Left kidney (tissue), 8 donors: ENCODE data around the gene ZDHHC20. TPM values are rescaled to one million over a fixed set of nuclear protein-coding genes. Genes with fewer than 3 reads are reported as not detected.
A peak's percentile ranks its signal among the peaks of the same experiment; 100 is the strongest.

Source experiments
- DNase-seq: peaks from one replicate; pipeline ENCODE4 v3.0.0-alpha.2; 2013
- long read RNA-seq, 8 donors: transcript quantifications; one replicate each; lab custom pipeline, GENCODE V29; 2026
- polyA plus RNA-seq: library from polyadenylated mRNA; unstranded; fragments of 120-200 nt; gene quantifications from one replicate; pipeline ENCODE4 v1.2.1, GENCODE V29; 2013; ENCODE audit not compliant: insufficient read length

Gene ZDHHC20, protein sequence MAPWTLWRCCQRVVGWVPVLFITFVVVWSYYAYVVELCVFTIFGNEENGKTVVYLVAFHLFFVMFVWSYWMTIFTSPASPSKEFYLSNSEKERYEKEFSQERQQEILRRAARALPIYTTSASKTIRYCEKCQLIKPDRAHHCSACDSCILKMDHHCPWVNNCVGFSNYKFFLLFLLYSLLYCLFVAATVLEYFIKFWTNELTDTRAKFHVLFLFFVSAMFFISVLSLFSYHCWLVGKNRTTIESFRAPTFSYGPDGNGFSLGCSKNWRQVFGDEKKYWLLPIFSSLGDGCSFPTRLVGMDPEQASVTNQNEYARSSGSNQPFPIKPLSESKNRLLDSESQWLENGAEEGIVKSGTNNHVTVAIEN
- 101 TPM for polyA plus RNA-seq
- long read RNA-seq, donor 1, full-length matches to known transcripts = 4 of 4 reads
- long read RNA-seq, donor 1, partial matches to known transcripts = 0 of 4 reads
- long read RNA-seq, donor 1, other reads (novel, unspliced or antisense) = 0 of 4 reads
- long read RNA-seq, donor 2, partial matches to known transcripts = 0 of 1 reads
- long read RNA-seq, donor 2, other reads (novel, unspliced or antisense) = 0 of 1 reads
- long read RNA-seq, donor 3, full-length matches to known transcripts = 3 of 3 reads
- long read RNA-seq, donor 3, partial matches to known transcripts = 0 of 3 reads
- long read RNA-seq, donor 3, other reads (novel, unspliced or antisense) = 0 of 3 reads
- long read RNA-seq, donor 4 = 0 reads
- long read RNA-seq, donor 5, full-length matches to known transcripts = 4 of 4 reads
- long read RNA-seq, donor 5, partial matches to known transcripts = 0 of 4 reads
- long read RNA-seq, donor 5, other reads (novel, unspliced or antisense) = 0 of 4 reads
- long read RNA-seq, donor 6, full-length matches to known transcripts = 2 of 7 reads
- long read RNA-seq, donor 6, partial matches to known transcripts = 5 of 7 reads
- long read RNA-seq, donor 6, other reads (novel, unspliced or antisense) = 0 of 7 reads
- long read RNA-seq, donor 7, partial matches to known transcripts = 0 of 3 reads
- long read RNA-seq, donor 7, other reads (novel, unspliced or antisense) = 0 of 3 reads
- long read RNA-seq, donor 8 = 0 reads

DNA sequence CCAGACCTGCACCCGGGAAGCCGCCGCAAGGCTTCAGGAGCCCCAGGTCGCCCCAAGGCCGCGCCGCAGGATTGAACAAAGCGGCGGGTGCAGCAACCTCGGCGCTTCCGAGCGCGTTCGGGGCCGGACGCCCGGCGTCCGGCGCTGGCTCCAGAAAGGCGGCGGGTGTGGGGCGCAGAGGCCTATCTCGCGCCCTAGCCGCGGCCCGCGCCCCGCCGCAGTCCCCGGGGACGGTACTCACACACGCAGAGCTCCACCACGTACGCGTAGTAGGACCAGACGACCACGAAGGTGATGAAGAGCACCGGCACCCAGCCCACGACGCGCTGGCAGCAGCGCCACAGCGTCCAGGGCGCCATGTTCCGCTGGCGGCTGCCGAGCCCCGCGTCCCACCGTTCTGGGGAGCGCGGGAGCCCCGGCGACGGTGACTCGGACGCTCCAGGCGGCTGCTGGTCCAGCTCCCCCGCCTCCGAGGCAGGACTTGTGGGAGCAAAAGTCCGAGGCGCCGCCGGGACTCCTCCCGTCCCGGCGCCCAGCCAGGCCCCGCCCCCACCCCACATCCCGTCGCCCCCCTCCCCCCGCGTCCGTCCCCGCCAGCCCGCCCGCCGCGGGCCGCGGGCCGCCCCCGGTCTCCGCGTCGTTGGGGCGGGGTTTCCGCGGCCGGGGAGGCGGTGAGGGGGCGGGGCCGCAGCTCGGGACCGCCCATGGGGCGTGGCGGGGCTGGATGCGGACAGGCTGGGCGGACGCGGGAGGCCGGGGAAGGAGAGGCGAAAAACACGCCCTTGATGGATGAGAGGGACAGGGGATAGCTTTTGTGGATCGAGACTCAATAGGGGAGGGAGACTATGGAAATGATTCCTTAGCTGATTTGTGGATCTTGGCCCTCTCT lies at the start of gene ZDHHC20:
TSS of gene ZDHHC20 (minus strand) at position 491 of the 889 bp plus-strand sequence. CDS start at position 359, 132 bp downstream.
- DNase-seq = peak; percentile 81

DNA sequence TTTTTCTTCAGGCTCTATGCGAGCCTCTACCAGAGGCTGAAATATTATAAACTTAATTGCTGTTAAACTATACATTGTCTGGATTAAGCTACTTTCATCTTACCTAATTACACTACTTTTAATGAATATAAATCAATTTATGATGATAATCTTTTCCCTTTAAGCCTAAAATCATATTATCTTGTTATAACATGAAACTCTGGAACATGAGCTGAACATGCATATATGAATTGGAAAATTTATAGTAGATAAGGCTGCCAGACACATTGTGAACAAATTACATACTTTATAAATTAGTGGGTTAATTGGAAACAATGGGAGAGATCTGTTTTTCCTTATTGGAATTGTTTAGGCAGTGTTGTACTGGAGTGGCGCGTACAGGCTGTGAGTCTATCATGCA lies 45.3 kb upstream of the ZDHHC20 start:
- DNase-seq = no peak

DNA sequence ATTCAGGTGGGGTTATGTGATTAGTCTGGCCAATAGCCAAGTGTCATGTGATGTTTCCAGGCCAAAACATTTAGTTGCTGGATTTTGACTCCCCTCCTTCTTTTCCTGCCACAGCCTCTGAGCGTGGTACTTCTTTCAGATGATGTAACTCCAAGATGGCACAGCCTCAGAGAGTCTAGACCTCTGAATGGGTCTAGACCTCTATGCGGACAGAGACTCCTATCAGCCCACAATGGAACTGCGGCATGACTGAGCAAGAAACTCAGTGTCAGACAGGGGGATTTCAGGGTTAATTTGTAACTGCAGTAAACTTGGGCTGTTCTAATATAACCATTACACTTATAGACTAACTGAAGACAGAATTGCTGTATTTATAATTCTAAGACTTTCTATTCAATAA lies 42.6 kb upstream of the ZDHHC20 start:
- no peak for DNase-seq

DNA sequence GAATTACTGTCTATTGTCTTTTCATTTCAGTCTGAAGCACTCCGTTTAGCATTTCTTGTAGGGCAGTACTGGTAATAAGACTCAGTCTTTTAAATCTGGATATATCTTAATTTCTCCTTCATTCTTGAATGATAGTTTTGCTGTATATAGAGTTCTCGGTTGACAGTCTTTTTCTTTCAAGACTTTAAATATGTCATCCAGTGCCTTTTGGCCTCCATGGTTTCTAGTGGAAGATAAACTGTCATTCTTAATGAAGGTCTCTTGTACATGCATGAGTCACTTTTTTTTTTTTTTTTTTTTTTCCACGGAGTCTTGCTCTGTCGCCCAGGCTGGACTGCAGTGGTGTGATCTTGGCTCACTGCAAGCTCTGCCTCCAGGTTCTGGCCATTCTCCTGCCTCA lies 27.2 kb upstream of the ZDHHC20 start:
- DNase-seq = no peak

DNA sequence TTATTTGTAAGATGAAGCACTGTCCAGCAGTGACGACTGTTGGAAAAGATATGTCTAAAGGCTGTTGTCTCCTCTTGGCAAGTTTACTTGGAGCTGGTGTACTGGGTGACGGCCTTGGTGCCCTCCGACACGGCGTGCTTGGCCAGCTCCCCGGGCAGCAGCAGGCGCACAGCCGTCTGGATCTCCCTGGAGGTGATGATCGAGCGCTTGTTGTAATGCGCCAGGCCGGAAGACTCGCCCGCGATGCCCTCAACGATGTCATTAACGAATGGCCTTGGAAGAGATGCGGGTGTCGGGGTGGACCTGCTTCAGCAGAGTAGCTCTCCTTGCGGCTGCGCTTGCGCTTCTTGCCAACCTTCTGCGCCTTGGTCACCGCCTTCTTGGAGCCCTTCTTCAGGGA lies 24.6 kb upstream of the ZDHHC20 start:
- no peak for DNase-seq

DNA sequence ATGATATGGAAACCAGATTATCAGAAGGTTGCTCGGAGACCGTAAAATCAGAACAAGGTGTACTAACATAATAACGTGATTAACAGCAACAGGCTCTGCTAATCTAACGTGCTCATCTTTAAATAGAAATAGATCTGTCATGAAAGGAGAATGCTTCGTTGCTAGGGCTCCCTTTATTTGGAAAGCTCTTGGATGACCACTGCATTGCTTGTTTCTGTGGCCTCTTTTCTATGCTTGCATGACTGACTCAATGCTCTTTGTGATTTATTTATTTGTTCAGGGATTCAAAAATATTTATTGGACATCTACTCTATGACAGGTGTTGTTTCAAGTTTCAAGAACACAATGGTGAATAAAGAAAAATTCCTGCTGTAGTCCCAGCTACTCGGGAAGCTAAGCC lies 22.3 kb upstream of the ZDHHC20 start:
- DNase-seq = no peak

DNA sequence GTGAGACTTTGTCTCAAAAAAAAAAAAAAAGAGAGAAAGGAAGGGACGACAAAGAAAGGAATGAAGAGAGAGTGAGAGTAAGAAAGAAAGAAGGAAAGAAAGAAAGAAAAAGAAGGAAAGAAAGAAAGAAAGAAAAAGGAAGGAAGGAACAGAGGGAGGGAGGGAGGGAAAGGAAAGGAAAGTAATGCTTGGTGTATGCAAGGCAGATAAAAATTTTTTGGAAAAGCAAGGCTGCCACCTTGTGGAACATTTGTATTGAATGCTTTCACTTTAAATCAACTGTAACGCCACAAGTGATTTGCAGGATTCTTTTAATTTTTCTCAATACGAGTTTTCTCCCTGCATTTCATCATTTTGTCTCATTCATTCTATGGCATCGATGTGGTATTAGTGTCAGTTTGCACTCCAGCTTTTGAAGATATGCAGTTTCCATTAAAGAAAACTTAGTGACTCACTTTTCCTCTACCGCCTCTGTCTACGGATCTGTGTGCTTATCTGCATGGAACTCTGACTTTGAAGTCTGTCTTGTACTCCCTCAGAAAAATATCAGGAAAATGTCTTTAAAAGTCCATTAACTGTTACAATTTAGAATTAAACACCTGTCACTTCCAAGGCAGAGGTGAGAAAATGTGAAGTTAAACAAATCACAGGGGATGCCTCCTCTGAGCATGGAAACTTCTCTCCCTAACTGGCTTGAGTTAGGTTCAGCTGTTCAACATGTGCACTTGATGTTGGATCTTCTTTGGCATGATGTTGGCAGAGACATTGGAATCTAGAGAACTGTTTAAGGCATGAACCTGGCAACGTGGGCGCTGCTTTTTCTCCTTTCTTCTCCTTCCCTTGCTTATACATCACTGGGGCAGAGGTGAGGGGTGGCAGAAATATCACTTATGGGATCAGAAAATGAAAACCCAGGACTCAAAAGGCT lies 20.0 kb upstream of the ZDHHC20 start:
- DNase-seq = peak; percentile 83

DNA sequence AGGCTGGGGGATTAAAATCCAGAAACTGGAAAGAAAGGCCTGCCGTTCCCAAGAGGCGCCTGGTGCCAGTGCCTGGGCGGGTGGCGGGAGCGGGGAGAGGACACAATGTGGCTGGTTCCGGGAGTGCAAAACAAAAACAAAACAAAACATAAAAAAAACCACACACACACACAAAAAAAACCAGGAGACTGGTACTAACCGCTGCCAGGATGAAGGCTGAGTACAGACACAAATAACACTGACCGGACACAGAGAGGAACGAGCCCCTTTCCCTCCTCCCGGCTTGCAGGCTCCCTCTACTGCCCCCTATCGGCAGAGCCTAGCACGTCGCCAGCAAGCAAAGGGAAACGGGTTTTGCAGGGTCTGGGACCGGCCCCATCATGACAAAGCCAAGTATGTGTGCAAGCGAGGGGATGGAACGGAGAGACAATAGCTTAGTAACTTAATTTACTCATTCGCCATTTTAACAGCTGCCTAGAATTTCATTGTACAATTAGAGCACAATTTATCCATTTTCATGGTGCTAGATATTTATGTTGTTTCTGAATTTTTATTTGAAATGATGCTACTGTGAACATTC lies 17.9 kb upstream of the ZDHHC20 start:
- DNase-seq = peak; percentile 87

DNA sequence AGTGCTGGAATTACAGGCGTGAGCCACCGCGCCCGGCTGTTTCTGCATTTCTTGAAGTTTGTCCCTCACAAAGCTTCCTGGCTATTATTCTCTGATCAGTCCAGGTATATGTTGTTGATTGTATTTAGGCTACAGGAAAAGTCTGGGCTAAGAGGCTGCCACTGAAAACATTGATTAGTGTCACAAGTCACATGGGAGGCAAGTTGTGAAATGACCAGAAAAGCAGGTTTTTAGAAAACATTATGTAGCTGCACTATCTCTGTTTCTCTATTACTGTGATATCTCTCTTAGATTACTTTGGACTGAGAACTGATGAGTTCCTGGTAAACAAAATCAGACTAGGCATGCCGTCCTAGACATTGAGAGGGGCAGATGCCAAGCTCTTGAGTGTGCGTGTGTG lies 16.0 kb upstream of the ZDHHC20 start:
- no peak for DNase-seq

DNA sequence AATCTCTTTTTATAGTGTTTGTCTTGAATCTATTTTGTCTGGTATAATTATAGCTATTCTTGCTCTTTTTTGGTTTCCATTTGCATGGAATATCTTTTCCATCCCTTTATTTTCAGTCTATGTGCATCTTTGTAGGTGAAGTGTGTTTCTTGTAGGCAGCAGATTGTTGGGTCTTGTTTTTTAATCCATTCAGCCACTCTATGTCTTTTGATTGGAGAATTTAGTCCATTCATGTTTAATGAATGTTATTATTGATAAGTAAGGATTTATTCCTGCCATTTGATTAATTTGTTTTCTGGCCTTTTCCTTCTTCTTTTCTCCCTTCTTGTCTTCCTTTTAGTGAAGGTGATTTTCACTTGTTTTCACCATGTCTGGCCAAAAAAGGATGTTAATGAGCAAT lies 11.7 kb upstream of the ZDHHC20 start:
- DNase-seq = no peak

DNA sequence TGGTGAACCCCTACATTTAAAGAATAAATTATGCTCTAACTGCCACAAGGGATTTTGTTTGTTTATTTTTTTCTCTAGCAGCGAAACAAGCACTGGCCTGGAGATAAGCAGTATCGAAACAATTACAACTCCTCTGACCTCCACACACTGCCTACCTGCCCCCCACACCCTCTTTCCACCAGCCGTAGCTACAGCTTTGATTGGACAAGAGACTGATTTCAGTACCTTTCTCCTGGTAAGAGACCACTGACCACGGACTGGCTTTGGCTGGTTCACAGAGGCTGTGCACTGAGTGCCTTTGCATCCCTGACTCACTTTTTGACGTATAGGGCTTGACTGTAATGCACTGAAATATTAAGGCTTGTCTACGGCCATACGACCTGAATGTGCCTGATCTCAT lies 7.4 kb upstream of the ZDHHC20 start:
- no peak for DNase-seq

DNA sequence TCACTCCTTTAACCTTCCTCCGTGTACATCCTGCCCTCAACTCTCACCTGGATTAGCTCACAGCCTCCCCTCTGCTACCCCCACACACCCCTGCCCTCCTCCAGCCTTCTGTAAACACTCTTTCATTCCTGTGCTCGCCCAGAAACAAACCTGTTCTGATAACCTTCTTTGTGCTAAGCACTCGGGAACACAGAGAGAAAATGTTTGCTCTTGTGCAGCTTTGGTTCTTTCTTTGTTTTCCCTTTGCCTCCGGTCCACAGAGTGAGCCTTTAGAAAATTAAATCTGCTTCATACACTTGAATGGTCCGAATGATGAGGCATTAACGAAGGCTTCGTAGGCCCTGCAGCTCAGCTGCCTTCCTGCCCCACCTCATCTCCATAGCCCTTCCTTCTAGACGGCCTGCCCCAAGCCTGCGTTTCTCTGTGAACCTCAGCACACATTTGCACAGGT lies 6.6 kb upstream of the ZDHHC20 start:
- no peak for DNase-seq

DNA sequence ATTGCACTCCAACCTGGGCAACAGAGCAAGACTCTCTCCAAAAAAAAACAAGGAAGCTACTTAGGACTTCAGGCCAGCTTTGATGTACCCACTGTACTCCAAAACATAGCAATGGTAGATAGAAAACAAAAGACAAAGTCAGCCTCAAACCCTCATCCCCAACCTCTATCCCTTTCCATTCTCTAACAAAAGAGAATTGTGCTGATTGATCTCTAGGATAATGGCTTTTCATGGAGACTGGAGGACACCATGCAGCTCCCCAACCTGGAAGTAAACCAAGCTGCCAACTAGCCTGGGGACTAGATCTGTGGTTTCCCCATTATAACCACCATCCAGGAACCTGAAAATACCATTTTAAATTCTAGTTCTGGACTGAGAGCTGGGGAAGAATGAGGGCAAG lies 4.3 kb upstream of the ZDHHC20 start:
- DNase-seq = no peak

DNA sequence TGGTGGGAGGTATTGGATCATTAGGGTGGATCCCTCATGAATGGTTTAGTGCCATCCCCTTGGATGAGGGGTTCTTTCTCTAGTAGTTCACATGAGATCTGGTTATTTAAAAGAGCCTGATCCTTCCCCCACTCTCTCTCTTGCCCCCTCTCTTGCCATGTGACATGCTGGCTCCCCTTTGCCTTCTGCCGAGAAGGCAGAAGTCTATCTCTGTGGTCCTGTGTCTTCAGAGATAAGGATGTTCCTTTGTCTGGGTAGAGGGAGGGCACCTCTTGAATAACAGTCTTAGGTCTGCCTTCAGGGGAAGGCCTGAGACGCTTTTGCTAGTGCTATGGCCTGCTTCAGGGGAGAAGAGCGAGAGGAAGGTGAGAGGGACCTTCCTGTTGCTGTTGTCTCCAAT lies 2.0 kb upstream of the ZDHHC20 start:
- DNase-seq = no peak

DNA sequence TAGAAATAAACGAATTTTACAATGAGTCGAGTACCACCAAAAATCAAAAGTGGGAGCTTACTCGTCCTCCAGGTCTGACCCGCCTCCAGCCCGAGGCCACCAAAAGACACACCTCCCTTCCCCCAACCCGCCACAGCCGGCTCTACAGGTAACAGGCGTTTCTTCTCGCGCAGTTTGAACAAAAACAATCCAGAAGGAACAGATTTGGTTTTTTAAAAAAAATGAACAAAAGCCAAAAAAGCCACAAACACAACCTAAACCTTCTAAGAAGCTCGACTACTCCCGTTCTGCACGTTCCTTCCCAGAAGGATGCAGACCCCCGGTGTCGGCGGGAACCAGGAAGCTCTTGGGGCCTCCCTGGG lies 671 bp downstream of the ZDHHC20 start:
- peak; percentile 65 for DNase-seq

DNA sequence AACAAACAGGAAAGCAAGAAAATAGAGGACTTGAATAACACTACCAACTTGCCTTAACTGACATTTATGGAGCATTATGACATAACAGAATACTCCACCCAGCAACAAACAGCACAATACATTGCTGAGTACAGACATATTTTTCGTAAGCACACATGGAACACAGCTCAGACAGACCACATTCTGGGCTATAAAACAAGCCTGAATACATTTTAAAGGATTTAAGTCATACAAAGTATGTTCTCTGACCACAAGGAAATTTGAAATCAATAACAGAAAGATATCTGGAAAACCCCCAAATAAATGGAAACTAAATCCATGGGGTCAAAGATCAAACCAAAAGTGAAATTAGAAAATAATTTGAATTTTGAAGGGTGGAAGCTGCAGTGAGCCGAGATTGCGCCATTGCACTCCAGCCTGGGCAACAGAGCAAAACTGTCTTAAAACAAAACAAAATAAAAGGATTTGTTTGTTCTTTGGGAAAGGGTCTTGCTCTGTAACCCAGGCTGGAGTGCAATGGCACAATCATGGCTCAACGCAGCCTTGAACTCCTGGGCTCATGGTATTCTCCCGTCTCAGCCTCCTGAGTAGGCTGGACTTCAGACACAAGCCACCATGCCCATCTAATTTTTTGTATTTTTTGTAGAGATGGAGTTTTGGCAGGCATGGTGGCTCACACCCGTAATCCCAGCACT lies 5.6 kb downstream of the ZDHHC20 start:
- no peak for DNase-seq

DNA sequence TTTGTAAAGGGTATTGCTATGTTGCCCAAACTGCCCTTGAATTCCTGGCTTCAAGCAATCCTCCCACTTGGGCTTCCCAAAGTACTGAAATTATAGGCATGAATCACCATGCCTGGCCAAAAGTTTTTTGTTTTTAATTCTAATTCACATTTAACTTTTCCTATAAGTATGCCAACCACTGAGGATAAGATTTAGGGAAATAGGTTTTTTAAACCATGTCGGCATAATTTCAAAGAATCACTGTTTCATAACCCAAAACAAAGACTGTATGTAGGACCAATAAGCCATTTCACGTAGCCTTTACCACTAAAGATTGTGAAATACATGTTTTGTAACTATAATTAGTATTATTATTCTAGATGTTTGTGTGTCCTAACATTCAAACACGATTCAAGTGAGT lies 8.2 kb downstream of the ZDHHC20 start:
- no peak for DNase-seq

DNA sequence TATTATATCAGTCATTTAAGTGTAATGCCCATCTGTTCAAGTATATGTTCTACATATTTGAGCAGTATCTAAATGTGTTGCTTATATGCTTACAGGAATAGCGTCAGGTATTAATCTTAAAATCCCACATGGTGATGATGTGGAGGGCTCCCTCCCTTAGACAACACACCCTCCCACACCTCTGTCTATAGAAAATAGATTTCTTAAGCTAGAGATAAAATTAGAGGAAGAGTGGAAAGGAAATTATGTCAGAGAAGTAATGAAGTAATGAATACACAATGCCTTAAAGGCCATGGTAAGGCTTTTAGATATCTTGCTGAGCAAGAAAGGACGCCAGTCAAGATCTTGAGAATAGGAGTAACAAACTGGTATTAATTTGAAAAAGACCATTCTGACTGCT lies 12.4 kb downstream of the ZDHHC20 start:
- no peak for DNase-seq

DNA sequence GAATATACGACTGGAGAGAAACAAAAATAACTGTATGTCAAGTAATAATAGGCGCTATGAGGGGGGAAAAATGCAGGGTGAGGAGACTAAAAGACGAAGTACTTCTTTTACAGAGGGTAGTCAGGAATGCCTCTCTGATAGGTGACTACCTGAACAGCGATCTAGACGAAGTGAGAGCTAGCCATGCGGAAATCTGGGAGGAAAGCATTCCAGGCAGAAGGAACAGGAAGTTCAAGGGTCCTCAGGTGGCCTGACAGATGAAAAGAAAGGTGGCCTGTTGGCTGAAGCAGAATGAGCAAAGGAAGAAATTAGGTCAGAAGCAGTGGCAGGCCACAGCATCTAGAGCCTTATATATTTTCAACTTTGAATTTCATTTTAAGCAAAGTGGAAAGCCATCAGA lies 13.3 kb downstream of the ZDHHC20 start:
- DNase-seq = no peak

DNA sequence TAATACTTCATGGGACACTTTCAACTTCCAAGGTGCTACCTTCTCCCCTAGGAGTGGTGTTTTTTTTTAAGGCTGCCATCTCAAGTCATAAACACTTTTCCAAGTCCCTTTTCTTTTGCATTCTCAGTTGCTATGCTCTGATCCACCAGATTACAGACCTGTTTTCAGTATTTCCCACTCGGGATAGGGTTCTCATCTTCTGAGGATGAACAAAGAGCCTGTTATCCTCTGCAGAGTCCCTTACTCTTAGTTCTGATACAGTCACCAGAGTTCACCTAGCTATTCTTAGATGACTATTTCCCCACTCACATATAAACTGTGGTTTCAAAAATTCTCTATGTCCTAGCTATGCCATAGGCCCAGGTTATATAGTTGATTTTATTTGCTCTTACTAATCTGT lies 15.9 kb downstream of the ZDHHC20 start:
- DNase-seq = no peak
